ENCODE data around the gene ANO2.
A peak's percentile ranks its signal among the peaks of the same experiment; 100 is the strongest.

Gene ANO2

GRCh38 chr12:5655120-5655519 is 289.9 kb downstream of the ANO2 start:
- DNase-seq (no peak), ATAC-seq (no peak)
- Mint-ChIP-seq H3K4me1 (no peaks in the 10 kb centered on the region), H3K27me3 (peaks cover 6% of the 10 kb centered on the region), H3K9me3 (no peaks in the 10 kb centered on the region), H3K27ac (no peak overlapping the region), H3K4me3 (no peak overlapping the region)

GRCh38 chr12:5654019-5654418 is 291.0 kb downstream of the ANO2 start:
- peaks cover 12% of the 10 kb centered on the region for H3K27me3 Mint-ChIP-seq
- H3K4me1 Mint-ChIP-seq = no peaks in the 10 kb centered on the region
- DNase-seq = no peak
- H3K4me3 Mint-ChIP-seq = no peak overlapping the region
- no peak for ATAC-seq
- no peak overlapping the region for H3K27ac Mint-ChIP-seq
- H3K9me3 Mint-ChIP-seq = no peaks in the 10 kb centered on the region

- Mint-ChIP-seq H3K27ac (no peak overlapping the region), H3K4me3 (no peak overlapping the region), H3K4me1 (no peaks in the 10 kb centered on the region), H3K27me3 (peaks cover 29% of the 10 kb centered on the region), H3K9me3 (no peaks in the 10 kb centered on the region)
- DNase-seq (no peak), ATAC-seq (no peak)
Observed at GRCh38 chr12:5650829-5651461, 294.1 kb downstream of the ANO2 start.

- Mint-ChIP-seq H3K27ac (no peak overlapping the region), H3K4me3 (no peak overlapping the region), H3K27me3 (peaks cover 29% of the 10 kb centered on the region), H3K9me3 (no peaks in the 10 kb centered on the region), H3K4me1 (no peaks in the 10 kb centered on the region)
- ATAC-seq (no peak), DNase-seq (no peak)
Observed at GRCh38 chr12:5650281-5650680, 294.8 kb downstream of the ANO2 start.

- no peak for DNase-seq
- Mint-ChIP-seq H3K4me3 (no peak overlapping the region), H3K27ac (no peak overlapping the region), H3K9me3 (no peaks in the 10 kb centered on the region), H3K27me3 (peaks cover 29% of the 10 kb centered on the region), H3K4me1 (no peaks in the 10 kb centered on the region)
- no peak for ATAC-seq
Observed at GRCh38 chr12:5648692-5649359, 296.2 kb downstream of the ANO2 start.

GRCh38 chr12:5643266-5643665 is 301.8 kb downstream of the ANO2 start:
- ATAC-seq = no peak
- H3K27me3 Mint-ChIP-seq = peaks cover 9% of the 10 kb centered on the region
- H3K4me1 Mint-ChIP-seq = no peaks in the 10 kb centered on the region
- no peak overlapping the region for H3K4me3 Mint-ChIP-seq
- no peak overlapping the region for H3K27ac Mint-ChIP-seq
- no peaks in the 10 kb centered on the region for H3K9me3 Mint-ChIP-seq
- no peak for DNase-seq

GRCh38 chr12:5637698-5638097 is 307.4 kb downstream of the ANO2 start:
- H3K27ac Mint-ChIP-seq = no peak overlapping the region
- no peaks in the 10 kb centered on the region for H3K9me3 Mint-ChIP-seq
- no peaks in the 10 kb centered on the region for H3K4me1 Mint-ChIP-seq
- ATAC-seq (no peak), DNase-seq (no peak)
- H3K27me3 Mint-ChIP-seq = peaks cover 10% of the 10 kb centered on the region
- H3K4me3 Mint-ChIP-seq = no peak overlapping the region

- Mint-ChIP-seq H3K4me1 (no peaks in the 10 kb centered on the region), H3K9me3 (no peaks in the 10 kb centered on the region), H3K27ac (no peak overlapping the region), H3K27me3 (peaks cover 10% of the 10 kb centered on the region), H3K4me3 (no peak overlapping the region)
- DNase-seq (no peak), ATAC-seq (no peak)
Observed at GRCh38 chr12:5636907-5637306, 308.2 kb downstream of the ANO2 start.

GRCh38 chr12:5633106-5633505 is 312.0 kb downstream of the ANO2 start:
- Mint-ChIP-seq H3K9me3 (no peaks in the 10 kb centered on the region), H3K27me3 (peaks cover 17% of the 10 kb centered on the region), H3K4me3 (no peak overlapping the region), H3K27ac (no peak overlapping the region), H3K4me1 (no peaks in the 10 kb centered on the region)
- ATAC-seq (no peak), DNase-seq (no peak)

GRCh38 chr12:5632453-5632852 is 312.6 kb downstream of the ANO2 start:
- ATAC-seq (no peak), DNase-seq (no peak)
- no peaks in the 10 kb centered on the region for H3K9me3 Mint-ChIP-seq
- H3K27ac Mint-ChIP-seq = no peak overlapping the region
- peaks cover 18% of the 10 kb centered on the region for H3K27me3 Mint-ChIP-seq
- H3K4me1 Mint-ChIP-seq = no peaks in the 10 kb centered on the region
- H3K4me3 Mint-ChIP-seq = no peak overlapping the region

GRCh38 chr12:5631497-5631896 is 313.6 kb downstream of the ANO2 start:
- Mint-ChIP-seq H3K9me3 (no peaks in the 10 kb centered on the region), H3K27me3 (peaks cover 18% of the 10 kb centered on the region), H3K4me3 (no peak overlapping the region), H3K4me1 (no peaks in the 10 kb centered on the region), H3K27ac (no peak overlapping the region)
- ATAC-seq = no peak
- DNase-seq = no peak

GRCh38 chr12:5630726-5631125 is 314.3 kb downstream of the ANO2 start:
- no peak overlapping the region for H3K4me3 Mint-ChIP-seq
- peaks cover 18% of the 10 kb centered on the region for H3K27me3 Mint-ChIP-seq
- DNase-seq (no peak), ATAC-seq (no peak)
- H3K9me3 Mint-ChIP-seq = no peaks in the 10 kb centered on the region
- H3K4me1 Mint-ChIP-seq = no peaks in the 10 kb centered on the region
- H3K27ac Mint-ChIP-seq = no peak overlapping the region

GRCh38 chr12:5628501-5628900 is 316.6 kb downstream of the ANO2 start:
- Mint-ChIP-seq H3K27ac (no peak overlapping the region), H3K4me1 (no peaks in the 10 kb centered on the region), H3K27me3 (peaks cover 27% of the 10 kb centered on the region), H3K9me3 (no peaks in the 10 kb centered on the region), H3K4me3 (no peak overlapping the region)
- ATAC-seq (no peak), DNase-seq (no peak)

GRCh38 chr12:5627053-5627630 is 317.9 kb downstream of the ANO2 start:
- Mint-ChIP-seq H3K9me3 (no peaks in the 10 kb centered on the region), H3K27me3 (peaks cover 24% of the 10 kb centered on the region), H3K4me1 (no peaks in the 10 kb centered on the region), H3K4me3 (no peak overlapping the region), H3K27ac (no peak overlapping the region)
- ATAC-seq (no peak), DNase-seq (no peak)

GRCh38 chr12:5626151-5626550 is 318.9 kb downstream of the ANO2 start:
- DNase-seq (no peak), ATAC-seq (no peak)
- Mint-ChIP-seq H3K4me3 (no peak overlapping the region), H3K4me1 (no peaks in the 10 kb centered on the region), H3K9me3 (no peaks in the 10 kb centered on the region), H3K27me3 (peaks cover 24% of the 10 kb centered on the region), H3K27ac (no peak overlapping the region)

- Mint-ChIP-seq H3K27ac (peak overlapping the region in 1 of 2 donors; percentile 49), H3K9me3 (no peaks in the 10 kb centered on the region), H3K27me3 (peaks cover 24% of the 10 kb centered on the region), H3K4me3 (no peak overlapping the region), H3K4me1 (no peaks in the 10 kb centered on the region)
- ATAC-seq (no peak), DNase-seq (no peak)
Observed at GRCh38 chr12:5624486-5625272, 320.4 kb downstream of the ANO2 start.

All from stimulated activated naive CD8-positive, alpha-beta T cell treated with anti-CD3 and anti-CD28 coated beads, Interleukin-15, amount 100 ng/mL, for 72 hours (primary cell).